CD4-positive, alpha-beta T cell treated with Interleukin-4 for 1 hour (primary cell): ENCODE results near the gene PPIB.

Experiments
- DNase-seq, 2 donors: peaks; one replicate each; pipeline ENCODE4 v3.0.0-alpha.2; 2020 to 2022

The PPIB gene

GRCh38 chr15:64157599-64158125 is 5.2 kb downstream of the PPIB start:
- DNase-seq, result no peak

- DNase-seq, result no peak
Observed at GRCh38 chr15:64156652-64157331, 6.0 kb downstream of the PPIB start.

GRCh38 chr15:64155802-64156651 is 6.8 kb downstream of the PPIB start:
- no peak for DNase-seq

- DNase-seq, result peak; percentile 90 to 93
Observed at GRCh38 chr15:64153480-64154367, 9.1 kb downstream of the PPIB start.

GRCh38 chr15:64152507-64153387 is 10.1 kb downstream of the PPIB start:
- DNase-seq, result peak in 1 of 2 donors; percentile 15

- peak; percentile 15 to 19 for DNase-seq
Observed at GRCh38 chr15:64151727-64152506, 10.9 kb downstream of the PPIB start, which contains the start of gene SNX22. Gene SNX22 (plus strand): TSS chr15:64151731. CDS start chr15:64151776, 45 bp downstream.

GRCh38 chr15:64149893-64150578 is 12.8 kb downstream of the PPIB start:
- DNase-seq, result no peak

GRCh38 chr15:64149424-64149823 is 13.4 kb downstream of the PPIB start:
- no peak for DNase-seq

GRCh38 chr15:64148581-64148980 is 14.2 kb downstream of the PPIB start:
- no peak for DNase-seq

GRCh38 chr15:64148168-64148567 is 14.7 kb downstream of the PPIB start:
- no peak for DNase-seq

GRCh38 chr15:64146885-64147681 is 15.7 kb downstream of the PPIB start:
- DNase-seq, result no peak

GRCh38 chr15:64146520-64146884 is 16.3 kb downstream of the PPIB start:
- no peak for DNase-seq

GRCh38 chr15:64146041-64146440 is 16.8 kb downstream of the PPIB start:
- no peak for DNase-seq

GRCh38 chr15:64144565-64145281 is 18.1 kb downstream of the PPIB start:
- DNase-seq, result no peak

- DNase-seq, result no peak
Observed at GRCh38 chr15:64144192-64144564, 18.6 kb downstream of the PPIB start.

GRCh38 chr15:64143276-64143675 is 19.5 kb downstream of the PPIB start:
- DNase-seq, result no peak

- DNase-seq, result no peak
Observed at GRCh38 chr15:64141798-64142512, 20.9 kb downstream of the PPIB start.

GRCh38 chr15:64138331-64138941 is 24.4 kb downstream of the PPIB start:
- DNase-seq, result no peak
